AML-193 (cell line): ENCODE results near the gene RTN4R.
"Not testable (repeated sequence)": the region's sequence is repeated elsewhere in the genome, so short reads cannot be mapped to it uniquely, and the experiment has no call there.

Experiments used
- DNase-seq, 2 experiments: peaks; one replicate each; lab custom pipeline; 2025; lab: John Stamatoyannopoulos, UW

Gene RTN4R

GRCh38 chr22:20268279-20269012 is at the start of gene RTN4R:
Gene RTN4R (minus strand): TSS chr22:20268318. CDS start chr22:20268092, 226 bp downstream.
- DNase-seq: peak; percentile 17 to 35

- DNase-seq: peak; percentile 21 to 28
Measured at GRCh38 chr22:20317402-20318042, 49.4 kb upstream of the RTN4R start.

GRCh38 chr22:20316844-20317401 is 48.8 kb upstream of the RTN4R start:
- no peak for DNase-seq

GRCh38 chr22:20316217-20316843 is 48.2 kb upstream of the RTN4R start:
- DNase-seq: no peak

DNA sequence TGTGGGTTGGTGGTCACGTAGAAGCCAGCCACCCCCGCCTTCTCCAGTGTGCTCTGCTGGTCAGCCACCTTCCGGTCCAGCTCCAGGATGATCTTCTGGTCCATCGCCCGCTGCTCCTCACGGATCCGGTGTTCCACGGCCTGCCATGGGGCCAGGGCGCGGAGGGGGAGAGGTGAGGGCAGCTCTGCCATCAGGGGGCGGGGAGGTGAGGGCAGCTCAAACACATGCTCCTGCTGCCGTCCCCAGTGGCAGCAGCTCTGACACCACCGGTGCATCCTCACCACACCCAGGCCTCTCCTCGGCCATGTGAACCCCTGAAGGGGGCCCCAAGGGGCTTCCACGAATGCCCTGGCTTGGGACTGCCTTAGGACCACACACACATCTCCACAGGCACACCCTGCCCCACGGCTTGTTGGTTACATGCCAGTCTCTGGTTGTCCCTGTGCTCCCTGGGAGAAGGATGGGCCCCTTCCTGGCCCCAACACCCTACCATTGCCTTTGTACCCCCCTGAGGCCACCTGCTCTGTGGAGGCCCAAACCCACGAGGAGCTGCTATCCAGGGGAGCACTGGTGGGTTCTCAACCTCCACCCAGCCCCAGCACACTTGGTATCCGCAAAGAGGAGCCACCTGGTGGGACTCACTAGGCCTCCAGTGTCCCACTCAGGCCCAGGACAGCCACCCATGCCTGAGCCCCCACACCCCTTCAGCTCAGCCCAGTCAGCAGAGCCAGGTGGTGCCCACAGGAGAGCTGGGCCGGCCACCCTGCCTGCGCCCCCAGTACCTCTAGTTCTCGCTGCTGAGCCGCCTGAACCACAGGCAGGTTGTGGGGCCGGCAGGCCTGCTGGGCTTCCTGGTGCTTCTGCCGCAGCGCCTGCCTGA is 47.5 kb upstream of the RTN4R start:
- no peak for DNase-seq

DNA sequence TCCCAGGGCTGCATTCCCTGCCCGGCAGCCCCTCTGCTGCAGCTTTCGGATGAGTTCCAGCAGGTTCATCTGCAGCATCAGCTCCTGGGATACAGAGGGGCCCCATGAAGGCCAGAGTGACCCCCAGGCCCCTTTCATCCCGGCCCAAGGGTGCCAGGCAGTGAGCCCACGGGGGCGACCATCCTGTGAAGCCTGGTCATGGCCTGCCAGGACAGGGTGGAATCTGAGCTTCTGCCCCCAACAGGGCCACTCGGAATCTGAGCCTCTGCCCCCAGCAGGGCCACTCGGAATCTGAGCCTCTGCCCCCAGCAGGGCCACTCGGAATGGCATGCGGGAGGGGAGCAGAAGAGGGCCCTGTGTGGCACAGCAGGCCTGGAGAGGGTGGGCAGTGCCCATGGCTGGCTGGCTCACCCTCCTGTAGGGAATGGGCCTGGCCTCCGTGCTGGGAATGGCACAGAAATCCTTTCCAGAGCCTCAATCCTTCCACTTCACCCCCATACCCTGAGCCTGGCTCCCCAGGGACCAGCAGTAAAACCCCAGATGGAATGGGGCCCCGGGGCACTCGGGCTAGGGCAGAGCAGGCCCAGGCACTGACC is 46.7 kb upstream of the RTN4R start:
- DNase-seq: not testable (repeated sequence)

GRCh38 chr22:20314206-20314605 is 46.1 kb upstream of the RTN4R start:
- not testable (repeated sequence) for DNase-seq

GRCh38 chr22:20313306-20314077 is 45.4 kb upstream of the RTN4R start:
- DNase-seq: not testable (repeated sequence)

DNA sequence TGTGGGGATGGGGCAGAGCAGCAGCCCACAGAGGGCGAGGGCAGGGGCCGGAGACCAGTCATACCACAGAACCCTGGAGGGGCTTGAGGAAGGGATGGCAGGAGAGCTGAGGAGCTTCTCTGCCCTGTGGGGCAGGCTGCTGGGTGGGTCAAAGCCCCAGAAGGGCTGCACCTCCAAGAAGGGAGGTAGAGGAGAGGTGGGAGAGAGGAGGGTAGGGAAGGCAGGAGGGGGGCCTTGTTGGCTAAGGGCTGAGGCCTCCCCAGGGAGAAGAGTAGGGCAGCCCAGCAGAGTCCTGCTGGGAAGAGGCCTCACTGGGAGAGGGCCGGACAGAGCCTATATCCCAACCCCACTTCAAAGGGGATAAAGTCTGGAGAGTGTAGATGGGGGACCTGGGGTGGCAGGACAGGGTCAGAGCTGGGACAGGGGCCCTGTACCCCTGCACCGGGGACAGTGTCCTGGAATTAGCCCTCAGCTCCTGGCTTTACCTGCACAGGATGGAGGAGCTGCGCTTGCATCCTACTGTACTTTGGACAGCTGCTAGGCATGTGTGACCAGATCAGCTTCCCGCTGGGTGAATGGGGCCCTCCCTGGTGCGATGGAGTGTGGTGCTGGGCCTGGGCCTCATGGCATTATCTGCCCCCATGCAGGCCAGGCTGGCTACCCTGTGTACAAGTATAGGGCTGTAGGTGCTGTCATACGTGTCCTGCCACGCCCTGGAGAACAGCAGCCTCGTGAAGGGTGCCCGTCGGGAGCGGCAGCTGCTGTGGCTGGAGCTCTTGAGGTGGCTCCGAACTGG is 44.5 kb upstream of the RTN4R start:
- DNase-seq: no peak

DNA sequence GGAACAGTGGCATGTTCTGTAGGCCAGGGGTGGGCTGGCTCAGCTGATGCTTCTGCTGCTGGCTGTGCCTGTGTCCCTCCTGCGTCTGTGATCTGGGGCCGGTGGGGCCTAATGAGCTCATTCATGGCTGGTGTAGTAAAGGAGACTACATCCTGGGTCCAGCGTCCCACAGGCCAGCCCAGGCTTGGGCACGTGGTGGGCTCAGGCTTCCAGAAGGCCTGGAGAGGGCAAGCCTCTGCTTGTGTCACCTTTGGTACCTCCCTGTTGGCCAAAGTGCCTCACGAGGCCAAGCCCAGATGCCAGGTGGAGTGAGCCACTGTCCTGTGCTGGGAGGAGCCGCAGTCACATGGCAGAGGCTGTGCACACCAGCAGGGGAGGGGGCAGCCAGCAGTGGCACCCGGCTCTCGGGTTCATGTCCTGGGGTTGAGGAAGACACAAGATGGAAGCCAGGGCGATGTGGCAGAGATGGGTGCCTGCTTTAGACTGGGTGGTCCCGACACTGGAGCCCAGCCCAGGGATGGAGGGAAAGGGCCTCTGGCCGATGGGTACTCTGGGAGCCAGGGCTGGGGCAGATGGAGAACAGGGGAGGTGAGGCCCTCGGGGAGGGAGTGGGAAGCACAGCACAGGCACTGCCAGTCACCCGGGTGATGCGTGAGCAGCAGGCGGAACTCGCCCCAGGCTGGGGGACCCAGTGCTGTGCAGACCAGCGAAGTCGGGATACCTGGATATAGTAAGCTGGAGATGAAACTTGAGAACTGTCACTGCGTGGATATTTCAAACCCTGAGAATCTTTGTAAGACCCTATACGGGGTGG is 43.3 kb upstream of the RTN4R start:
- not testable (repeated sequence) for DNase-seq

GRCh38 chr22:20310773-20311172 is 42.7 kb upstream of the RTN4R start:
- DNase-seq: not testable (repeated sequence)

DNA sequence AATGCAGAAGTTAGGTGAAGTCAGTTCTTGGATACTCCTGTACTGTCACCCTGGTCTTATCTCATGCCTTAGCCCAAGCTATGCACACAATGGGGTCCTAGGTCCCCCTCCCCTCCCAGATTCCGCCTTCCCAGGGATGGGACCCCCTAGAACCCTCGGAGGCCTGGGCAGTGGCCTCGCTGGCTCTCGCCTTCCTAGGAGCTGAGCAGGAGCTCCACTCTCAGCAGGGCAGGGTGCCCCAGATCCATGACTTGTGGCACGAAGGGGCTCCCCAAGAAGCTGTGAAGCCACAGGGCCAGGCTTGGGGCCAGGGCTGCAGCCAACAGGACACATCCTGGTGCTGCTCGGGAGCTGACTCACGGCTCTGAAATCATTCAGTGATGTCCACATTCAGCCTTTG is 42.1 kb upstream of the RTN4R start:
- DNase-seq: not testable (repeated sequence)

GRCh38 chr22:20308806-20309650 is 40.9 kb upstream of the RTN4R start:
- not testable (repeated sequence) for DNase-seq

DNA sequence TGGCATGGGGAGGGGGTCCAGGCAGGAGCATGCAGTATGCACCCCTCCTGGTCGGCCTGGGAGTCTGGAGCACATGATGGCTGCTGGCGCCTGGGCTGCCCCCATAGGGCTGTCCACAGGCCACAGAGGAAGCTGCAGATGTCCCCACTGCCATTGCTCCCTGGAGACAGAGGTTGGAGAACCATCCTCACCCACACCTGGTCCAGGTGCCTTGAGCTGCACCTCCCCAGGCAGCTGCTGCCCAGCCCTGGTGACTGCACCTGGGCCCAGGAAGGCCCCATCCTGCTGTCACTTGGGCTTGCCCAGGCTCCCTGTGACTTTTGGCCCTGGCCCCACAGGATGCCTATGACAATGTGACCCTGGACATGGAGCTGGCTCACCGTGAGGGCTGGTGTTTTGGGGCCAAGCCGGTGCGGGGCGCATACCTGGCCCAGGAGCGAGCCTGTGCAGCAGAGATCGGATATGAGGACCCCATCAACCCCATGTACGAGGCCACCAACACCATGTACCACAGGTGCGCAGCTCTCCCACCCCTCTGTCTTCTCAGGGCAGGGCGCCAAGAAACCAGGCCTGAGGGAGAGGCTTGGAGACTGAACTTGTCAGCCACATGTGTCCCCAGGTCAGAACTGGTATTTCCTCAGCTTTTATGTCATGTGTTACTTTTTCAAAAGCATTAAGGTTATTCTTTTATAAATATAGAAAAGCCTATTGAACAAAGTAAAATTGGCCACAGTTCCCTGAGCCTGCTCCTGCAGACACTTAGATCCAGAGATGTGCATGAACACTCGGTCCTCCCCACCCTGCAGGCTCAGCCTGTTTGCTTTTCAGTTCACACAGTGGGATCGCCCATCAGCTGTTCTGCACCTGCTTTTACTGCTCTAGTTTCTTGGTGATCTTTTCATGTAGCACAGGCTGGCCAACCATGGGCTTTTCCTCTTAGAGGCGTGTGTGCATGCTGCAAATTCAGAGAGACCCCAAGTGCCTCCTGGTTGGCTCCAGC is 39.6 kb upstream of the RTN4R start:
- DNase-seq: not testable (repeated sequence)

DNA sequence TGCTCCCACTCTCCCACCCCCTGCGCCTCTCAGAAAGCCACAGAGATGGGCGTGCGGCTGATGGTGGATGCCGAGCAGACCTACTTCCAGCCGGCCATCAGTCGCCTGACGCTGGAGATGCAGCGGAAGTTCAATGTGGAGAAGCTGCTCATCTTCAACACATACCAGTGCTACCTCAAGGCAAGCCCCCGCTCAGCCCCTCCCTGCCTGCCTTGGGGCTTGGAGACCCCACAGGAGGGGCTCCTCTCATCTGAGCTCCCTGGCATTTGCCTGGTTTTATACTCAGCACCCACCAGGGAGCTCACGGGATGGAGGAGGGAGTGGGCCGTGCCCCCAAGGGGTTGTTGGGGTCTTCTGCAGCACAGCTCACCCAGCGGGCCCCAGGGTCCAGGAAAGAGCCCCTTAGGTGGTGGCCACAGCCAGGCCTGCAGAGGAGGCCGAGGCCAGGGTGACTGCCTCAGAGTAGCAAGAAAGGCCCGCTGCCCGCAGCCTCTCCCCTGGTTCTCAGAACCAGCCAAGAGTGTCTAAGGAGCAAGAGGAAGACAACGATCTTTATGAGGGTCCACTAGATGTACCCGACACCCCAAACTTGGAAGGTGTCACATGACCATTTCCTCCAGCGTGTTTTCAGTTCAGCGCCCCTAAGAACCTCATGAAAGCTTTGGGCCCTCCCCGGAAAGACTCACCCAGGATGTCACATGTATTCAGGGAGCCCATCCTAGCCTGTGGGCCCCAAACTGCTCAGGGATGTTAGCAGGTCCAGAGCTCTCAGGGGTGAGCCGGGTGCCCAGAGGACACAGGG is 38.7 kb upstream of the RTN4R start:
- DNase-seq: not testable (repeated sequence)
